SK-N-SH (cell line): Measurements from ENCODE around the gene KIF12. TPM values are rescaled to one million over a fixed set of nuclear protein-coding genes. Genes with fewer than 3 reads are reported as not detected.

Source experiments
- CTCF ChIA-PET: fragments of 300-600, 350-600 bp; formaldehyde crosslinking; extraction: SDS; loops from one replicate; lab custom pipeline; 2021; lab: Yijun Ruan, JAX
- POLR2A ChIA-PET: fragments of 350-600 bp; sonication (Branson Sonifier 250); formaldehyde crosslinking; extraction: SDS; loops from one replicate; lab custom pipeline; 2020; ENCODE audit warnings: antibody characterized with exemption, inconsistent platforms; lab: Yijun Ruan, JAX
- DNase-seq: peaks from one replicate; pipeline ENCODE4 v3.0.0; 2012
- H2AFZ ChIP-seq: fragments of 200-600 bp; sonication (generic); 2 replicates; pipeline ENCODE4 v1.8.1; 2016; ENCODE audit warnings: antibody characterized with exemption, mild to moderate bottlenecking, low read depth
- H3F3A ChIP-seq: fragments of 200-600 bp; sonication (generic); replicated peaks from 2 replicates; pipeline ENCODE3; 2016; ENCODE audit warnings: antibody characterized with exemption, mild to moderate bottlenecking; ENCODE audit not compliant: insufficient read depth
- H3K27ac ChIP-seq, 2 experiments: fragments of 200-500 bp in 1 of 2; fragments of 200-600 bp in 1 of 2; sonication (Bioruptor generic) in 1 of 2; sonication (generic), shearing (Covaris generic) in 1 of 2; 2 replicates each; pipeline versions ENCODE4 v1.5.1 to v1.6.1; 2014 to 2016; ENCODE audit warnings: low read depth in 2 of 2, inconsistent platforms in 1 of 2, low read length in 1 of 2, mild to moderate bottlenecking in 1 of 2, mixed read lengths in 1 of 2
- H3K27me3 ChIP-seq: fragments of 200-600 bp; sonication (generic), shearing (Covaris generic); 2 replicates; pipeline ENCODE4 v1.6.1; 2016; ENCODE audit warnings: mixed run types; ENCODE audit not compliant: insufficient read depth
- H3K36me3 ChIP-seq, 2 experiments: fragments of 200-500 bp in 1 of 2; fragments of 200-600 bp in 1 of 2; sonication (Bioruptor generic) in 1 of 2; sonication (generic) in 1 of 2; replicated peaks in 1 of 2; 2 replicates each; pipeline versions ENCODE3 to v1.5.1; 2014 to 2016; ENCODE audit warnings: low read length in 1 of 2, mild to moderate bottlenecking in 1 of 2; ENCODE audit not compliant: insufficient read depth in 2 of 2, control insufficient read depth in 1 of 2
- H3K4me1 ChIP-seq, 2 experiments: fragments of 200-500 bp in 1 of 2; fragments of 200-600 bp in 1 of 2; sonication (Bioruptor generic) in 1 of 2; sonication (generic), shearing (Covaris generic) in 1 of 2; 2 replicates each; pipeline versions ENCODE4 v1.5.1 to v1.6.1; 2014 to 2016; ENCODE audit warnings: low read depth in 1 of 2, low read length in 1 of 2, mixed run types in 1 of 2; ENCODE audit not compliant: insufficient read depth in 2 of 2, control insufficient read depth in 1 of 2
- H3K4me2 ChIP-seq: fragments of 200-600 bp; sonication (generic), shearing (Covaris generic); 2 replicates; pipeline ENCODE4 v1.6.1; 2017; ENCODE audit warnings: mixed run types
- H3K4me3 ChIP-seq, 2 experiments: fragments of 200-500 bp in 1 of 2; fragments of 200-600 bp in 1 of 2; sonication (Bioruptor generic) in 1 of 2; sonication (generic), shearing (Covaris generic) in 1 of 2; 2 replicates each; pipeline versions ENCODE4 v1.5.1 to v1.8.1; 2014 to 2016; ENCODE audit warnings: low read depth in 2 of 2, inconsistent platforms in 1 of 2, low read length in 1 of 2, mild to moderate bottlenecking in 1 of 2, mixed read lengths in 1 of 2, moderate library complexity in 1 of 2
- H3K79me2 ChIP-seq: fragments of 200-600 bp; sonication (generic); 2 replicates; pipeline ENCODE4 v1.8.1; 2017; ENCODE audit warnings: mild to moderate bottlenecking; ENCODE audit not compliant: insufficient read depth
- H3K9ac ChIP-seq: fragments of 200-600 bp; sonication (generic); 2 replicates; pipeline ENCODE4 v1.6.1; 2017; ENCODE audit warnings: mixed run types
- H3K9me2 ChIP-seq: fragments of 200-600 bp; sonication (generic); 2 replicates; pipeline ENCODE4 v1.6.1; 2017; ENCODE audit warnings: mixed run types
- H3K9me3 ChIP-seq: fragments of 200-600 bp; sonication (generic); 2 replicates; pipeline ENCODE4 v1.6.1; 2017; ENCODE audit warnings: mixed run types, mild to moderate bottlenecking, moderate library complexity
- H4K20me1 ChIP-seq: fragments of 200-600 bp; sonication (generic); 2 replicates; pipeline ENCODE4 v1.6.1; 2017; ENCODE audit warnings: mild to moderate bottlenecking, mixed run types; ENCODE audit not compliant: insufficient read depth
- CTCF ChIP-seq: fragments of 200-600 bp; sonication (generic); IDR thresholded peaks from 2 replicates; pipeline ENCODE4 v1.6.1; 2017; ENCODE audit warnings: antibody characterized with exemption, mild to moderate bottlenecking, moderate library complexity
- ELF1 ChIP-seq: IDR thresholded peaks from 2 replicates; pipeline ENCODE4 v1.4.0; 2012
- FOXM1 ChIP-seq: IDR thresholded peaks from 2 replicates; pipeline ENCODE4 v1.4.0; 2012; ENCODE audit warnings: low read depth, mild to moderate bottlenecking
- GABPA ChIP-seq: IDR thresholded peaks from 2 replicates; pipeline ENCODE4 v1.4.0; 2012; ENCODE audit warnings: low read depth, mild to moderate bottlenecking
- IRF3 ChIP-seq: fragments of 150-350 bp; IDR thresholded peaks from 2 replicates; pipeline ENCODE4 v1.6.1; 2016; ENCODE audit warnings: mild to moderate bottlenecking, low read depth, low read length
- JUND ChIP-seq: IDR thresholded peaks from 2 replicates; pipeline ENCODE4 v1.4.0; 2012
- MXI1 ChIP-seq: IDR thresholded peaks from 2 replicates; pipeline ENCODE4 v1.6.1; 2012; ENCODE audit warnings: mild to moderate bottlenecking, low read depth, low read length, improper control_type of control experiment
- NFIC ChIP-seq: IDR thresholded peaks from 2 replicates; pipeline ENCODE4 v1.4.0; 2012; ENCODE audit warnings: borderline replicate concordance
- RCOR1 ChIP-seq: fragments of 150-350 bp; IDR thresholded peaks from 2 replicates; pipeline ENCODE4 v1.6.1; 2017; ENCODE audit warnings: antibody characterized with exemption, low read length
- REST ChIP-seq: IDR thresholded peaks from 2 replicates; pipeline ENCODE4 v1.6.1; 2012; ENCODE audit warnings: mild to moderate bottlenecking, low read depth, low read length, moderate library complexity
- RFX5 ChIP-seq: IDR thresholded peaks from 2 replicates; pipeline ENCODE4 v1.6.1; 2012; ENCODE audit warnings: mild to moderate bottlenecking, improper control_type of control experiment, low read length
- SIN3A ChIP-seq: IDR thresholded peaks from 2 replicates; pipeline ENCODE4 v1.6.1; 2012; ENCODE audit warnings: low read depth, mild to moderate bottlenecking, low read length, moderate library complexity, borderline replicate concordance
- SMC3 ChIP-seq: IDR thresholded peaks from 2 replicates; pipeline ENCODE4 v1.6.1; 2012; ENCODE audit warnings: low read depth, low read length, improper control_type of control experiment
- TAF1 ChIP-seq: IDR thresholded peaks from 2 replicates; pipeline ENCODE4 v1.6.1; 2012; ENCODE audit warnings: low read depth, mild to moderate bottlenecking, low read length, moderate library complexity, borderline replicate concordance
- TCF12 ChIP-seq: IDR thresholded peaks from 2 replicates; pipeline ENCODE4 v1.4.0; 2012
- TEAD4 ChIP-seq: IDR thresholded peaks from 2 replicates; pipeline ENCODE4 v1.4.0; 2012; ENCODE audit warnings: mild to moderate bottlenecking, borderline replicate concordance; ENCODE audit not compliant: insufficient read depth
- USF1 ChIP-seq: IDR thresholded peaks from 2 replicates; pipeline ENCODE4 v1.4.0; 2012; ENCODE audit warnings: low read depth, borderline replicate concordance
- YY1 ChIP-seq: IDR thresholded peaks from 2 replicates; pipeline ENCODE4 v1.4.0; 2012; ENCODE audit warnings: low read depth, mild to moderate bottlenecking
- ZBTB33 ChIP-seq: IDR thresholded peaks from 2 replicates; pipeline ENCODE4 v1.4.0; 2012; ENCODE audit warnings: low read depth, borderline replicate concordance
- WGBS: methylation state at CpG from one replicate; pipeline ENCODE4 v1.1.6; 2017; ENCODE audit warnings: low lambda C conversion rate; 5-methylcytosine and 5-hydroxymethylcytosine counted together
- polyA plus RNA-seq, 3 experiments: library from polyadenylated mRNA; depleted of rRNA; stranded (reverse); fragments of >200 nt; gene quantifications; 2 replicates each; pipeline ENCODE4 v1.2.3, GENCODE V29; 2012

Gene KIF12
- polyA plus RNA-seq, 1 of the 3 experiments (the other 2 are of a cell fraction): 0.35 TPM

- H4K20me1 ChIP-seq: no peaks in the 10 kb centered on the region
- H3K27me3 ChIP-seq: peaks cover 5% of the 10 kb centered on the region; the same call in 1 of the 2 replicates
- no peaks in the 10 kb centered on the region for H3K79me2 ChIP-seq
- H3F3A ChIP-seq: no peaks in the 10 kb centered on the region
- no peaks in the 10 kb centered on the region for H3K9me2 ChIP-seq
- H3K9me3 ChIP-seq: no peaks in the 10 kb centered on the region
- TF ChIP-seq SIN3A (no peak), RCOR1 (no peak), YY1 (no peak), USF1 (no peak), NFIC (no peak), TAF1 (no peak), GABPA (no peak), CTCF (no peak), MXI1 (no peak), TCF12 (no peak), JUND (no peak), IRF3 (no peak), TEAD4 (no peak), FOXM1 (no peak), ELF1 (no peak), RFX5 (no peak), REST (no peak), SMC3 (no peak), ZBTB33 (no peak)
- no peaks in the 10 kb centered on the region; a peak in 1 of 4 replicates for H3K4me1 ChIP-seq
- no peak overlapping the region for H2AFZ ChIP-seq
- H3K36me3 ChIP-seq: no peaks in the 10 kb centered on the region
- H3K9ac ChIP-seq: no peak overlapping the region
- ChIA-PET CTCF (interaction anchor here (0.6 to 5.0 kb wide), 5 partner anchors 10 to 173 kb away, joined by 3 to 28 read pairs (median 3); partner anchors contain the start of gene COL27A1), POLR2A (no interaction called here)
- H3K4me2 ChIP-seq: no peak overlapping the region
- no peak overlapping the region for H3K4me3 ChIP-seq
- no peak for DNase-seq
- WGBS: 81% methylated on average over 7 of the region's 7 CpGs
- no peak overlapping the region for H3K27ac ChIP-seq
Observed at GRCh38 chr9:114117614-114117995, 18.5 kb upstream of the KIF12 start.
